KMS-11 (cell line): ENCODE data around the gene RASSF3.
"Not testable (repeated sequence)": the region's sequence is repeated elsewhere in the genome, so short reads cannot be mapped to it uniquely, and the experiment has no call there.

ENCODE experiments used
- H2AFZ ChIP-seq: fragments of 200-600 bp; sonication (generic); 2 replicates; pipeline ENCODE4 v1.6.1; 2016; ENCODE audit warnings: antibody characterized with exemption, mixed run types, low read depth
- H3K27ac ChIP-seq: fragments of 200-600 bp; sonication (generic); 2 replicates; pipeline ENCODE4 v1.6.1; 2016; ENCODE audit warnings: mild to moderate bottlenecking, mixed run types
- H3K27me3 ChIP-seq: fragments of 200-600 bp; sonication (generic); 2 replicates; pipeline ENCODE4 v1.6.1; 2017; ENCODE audit warnings: mild to moderate bottlenecking, low read depth, mixed run types, moderate library complexity; ENCODE audit not compliant: insufficient read depth
- H3K36me3 ChIP-seq: fragments of 200-600 bp; sonication (generic); 2 replicates; pipeline ENCODE4 v1.6.1; 2017; ENCODE audit warnings: mild to moderate bottlenecking, mixed run types; ENCODE audit not compliant: insufficient read depth
- H3K4me1 ChIP-seq: fragments of 200-600 bp; sonication (generic); 2 replicates; pipeline ENCODE4 v1.6.1; 2016; ENCODE audit warnings: mild to moderate bottlenecking, low read depth, mixed run types; ENCODE audit not compliant: poor library complexity, severe bottlenecking
- H3K4me2 ChIP-seq: fragments of 200-600 bp; sonication (generic); 2 replicates; pipeline ENCODE4 v1.7.0; 2016; ENCODE audit warnings: mild to moderate bottlenecking, mixed run types
- H3K4me3 ChIP-seq: fragments of 200-600 bp; sonication (generic); IDR thresholded peaks from 2 replicates; pipeline ENCODE4 v1.6.1; 2017; ENCODE audit warnings: low read depth, low read length, mixed read lengths; ENCODE audit not compliant: insufficient read depth
- H3K79me2 ChIP-seq: fragments of 200-600 bp; sonication (generic); 2 replicates; pipeline ENCODE4 v1.6.1; 2016; ENCODE audit warnings: low read depth, mixed run types; ENCODE audit not compliant: insufficient read depth
- H3K9ac ChIP-seq: fragments of 200-600 bp; sonication (generic); 2 replicates; pipeline ENCODE4 v1.6.1; 2016; ENCODE audit warnings: mild to moderate bottlenecking, mixed run types
- H4K20me1 ChIP-seq: fragments of 200-600 bp; sonication (generic); 2 replicates; pipeline ENCODE4 v1.6.1; 2016; ENCODE audit warnings: mild to moderate bottlenecking, mixed run types; ENCODE audit not compliant: insufficient read depth
- CTCF ChIP-seq: fragments of 200-600 bp; sonication (generic); conservative IDR thresholded peaks from 2 replicates; pipeline ENCODE4 v1.6.1; 2017; ENCODE audit warnings: low read depth, mild to moderate bottlenecking, antibody characterized with exemption, low read length, moderate library complexity, mixed read lengths

Gene RASSF3

GRCh38 chr12:64580681-64581080 is 29.6 kb upstream of the RASSF3 start:
- no peaks in the 10 kb centered on the region for H3K4me1 ChIP-seq
- H2AFZ ChIP-seq = no peak overlapping the region
- H3K9ac ChIP-seq = no peak overlapping the region
- TF ChIP-seq CTCF = no peak
- H4K20me1 ChIP-seq = no peaks in the 10 kb centered on the region
- H3K27me3 ChIP-seq = no peaks in the 10 kb centered on the region
- H3K27ac ChIP-seq = no peak overlapping the region
- no peaks in the 10 kb centered on the region for H3K36me3 ChIP-seq
- H3K4me2 ChIP-seq = no peak overlapping the region
- H3K4me3 ChIP-seq = no peak overlapping the region
- H3K79me2 ChIP-seq = no peaks in the 10 kb centered on the region

GRCh38 chr12:64582114-64582513 is 28.2 kb upstream of the RASSF3 start:
- Histone ChIP-seq H3K27me3 (no peaks in the 10 kb centered on the region), H2AFZ (no peak overlapping the region), H3K27ac (no peak overlapping the region), H4K20me1 (no peaks in the 10 kb centered on the region), H3K36me3 (no peaks in the 10 kb centered on the region), H3K4me3 (no peak overlapping the region), H3K9ac (no peak overlapping the region), H3K4me1 (no peaks in the 10 kb centered on the region), H3K79me2 (no peaks in the 10 kb centered on the region), H3K4me2 (no peak overlapping the region)
- TF ChIP-seq CTCF = no peak

- Histone ChIP-seq H3K4me2 (no peak overlapping the region), H3K9ac (no peak overlapping the region), H3K36me3 (no peaks in the 10 kb centered on the region), H3K27ac (no peak overlapping the region), H3K27me3 (no peaks in the 10 kb centered on the region), H3K4me1 (no peaks in the 10 kb centered on the region), H4K20me1 (no peaks in the 10 kb centered on the region), H2AFZ (no peak overlapping the region), H3K4me3 (no peak overlapping the region), H3K79me2 (no peaks in the 10 kb centered on the region)
- TF ChIP-seq CTCF = no peak
Measured at GRCh38 chr12:64582862-64583261, 27.4 kb upstream of the RASSF3 start.

- not testable (repeated sequence) for H3K27me3 ChIP-seq, H3K4me1 ChIP-seq, H3K36me3 ChIP-seq, H4K20me1 ChIP-seq, H3K4me3 ChIP-seq, H3K27ac ChIP-seq, H3K79me2 ChIP-seq, H3K9ac ChIP-seq, H2AFZ ChIP-seq, H3K4me2 ChIP-seq
Measured at GRCh38 chr12:64583395-64583770, 26.9 kb upstream of the RASSF3 start.

GRCh38 chr12:64583771-64584421 is 26.4 kb upstream of the RASSF3 start:
- no peaks in the 10 kb centered on the region for H3K79me2 ChIP-seq
- no peak overlapping the region for H3K4me3 ChIP-seq
- no peak overlapping the region for H3K27ac ChIP-seq
- H3K36me3 ChIP-seq = no peaks in the 10 kb centered on the region
- H2AFZ ChIP-seq = no peak overlapping the region; the same call in 1 of the 2 replicates
- H3K27me3 ChIP-seq = no peaks in the 10 kb centered on the region
- no peaks in the 10 kb centered on the region for H3K4me1 ChIP-seq
- no peak overlapping the region for H3K4me2 ChIP-seq
- H4K20me1 ChIP-seq = no peaks in the 10 kb centered on the region
- no peak overlapping the region for H3K9ac ChIP-seq
- no peak for TF ChIP-seq CTCF
